ENCODE results near the gene GRIN1.

Gene GRIN1

GRCh38 chr9:137166380-137167229 is 27.7 kb downstream of the GRIN1 start:
- no peak for FAIRE-seq
- TF ChIP-seq CTCF (IDR thresholded peaks at IDR 0.05; ENCODE audit: insufficient read depth, missing control alignments), result no peak
- no peak for DNase-seq (ENCODE audit: insufficient read length, low spot score)

GRCh38 chr9:137167277-137167746 is 28.4 kb downstream of the GRIN1 start:
- no peak for TF ChIP-seq CTCF (IDR thresholded peaks at IDR 0.05; ENCODE audit: insufficient read depth, missing control alignments)
- FAIRE-seq (no peak), DNase-seq (ENCODE audit: insufficient read length, low spot score) (no peak)

GRCh38 chr9:137167747-137168572 is 29.0 kb downstream of the GRIN1 start:
- TF ChIP-seq CTCF (IDR thresholded peaks at IDR 0.05; ENCODE audit: insufficient read depth, missing control alignments), result no peak
- no peak for DNase-seq (ENCODE audit: insufficient read length, low spot score)

GRCh38 chr9:137168573-137168903 is 29.6 kb downstream of the GRIN1 start:
- no peak for TF ChIP-seq CTCF (IDR thresholded peaks at IDR 0.05; ENCODE audit: insufficient read depth, missing control alignments)
- no peak for FAIRE-seq
- DNase-seq (ENCODE audit: insufficient read length, low spot score), result no peak

More at GRCh38 chr9:137167747-137168572, 29.0 kb downstream of the GRIN1 start:
- FAIRE-seq, result no peak

GRCh38 chr9:137168904-137169856 is 30.2 kb downstream of the GRIN1 start:
- no peak for FAIRE-seq
- no peak for TF ChIP-seq CTCF (IDR thresholded peaks at IDR 0.05; ENCODE audit: insufficient read depth, missing control alignments)
- DNase-seq (ENCODE audit: insufficient read length, low spot score), result peak; percentile 94

GRCh38 chr9:137169896-137170358 is 31.0 kb downstream of the GRIN1 start, which contains the start of gene LRRC26:
Gene LRRC26 (minus strand): TSS chr9:137170051. CDS start chr9:137169943, 108 bp downstream.
- no peak for FAIRE-seq
- DNase-seq (ENCODE audit: insufficient read length, low spot score), result no peak

More at GRCh38 chr9:137169896-137170358, 31.0 kb downstream of the GRIN1 start, which contains the start of gene LRRC26:
- no peak for TF ChIP-seq CTCF (IDR thresholded peaks at IDR 0.05; ENCODE audit: insufficient read depth, missing control alignments)

Measured in D721Med (cell line).